Smooth muscle cell of trachea (primary cell): ENCODE results near the gene LRRC3. TPM values are rescaled to one million over a fixed set of nuclear protein-coding genes. Genes with fewer than 3 reads are reported as not detected.

Source experiments
- total RNA-seq: library from RNA; depleted of rRNA; stranded (reverse); fragments of >200 nt; gene quantifications from 2 replicates; pipeline ENCODE4 v1.2.1, GENCODE V29; 2014

The LRRC3 gene, protein sequence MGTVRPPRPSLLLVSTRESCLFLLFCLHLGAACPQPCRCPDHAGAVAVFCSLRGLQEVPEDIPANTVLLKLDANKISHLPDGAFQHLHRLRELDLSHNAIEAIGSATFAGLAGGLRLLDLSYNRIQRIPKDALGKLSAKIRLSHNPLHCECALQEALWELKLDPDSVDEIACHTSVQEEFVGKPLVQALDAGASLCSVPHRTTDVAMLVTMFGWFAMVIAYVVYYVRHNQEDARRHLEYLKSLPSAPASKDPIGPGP
- 0.44 and 0.66 TPM in 2 replicates for total RNA-seq

DNA sequence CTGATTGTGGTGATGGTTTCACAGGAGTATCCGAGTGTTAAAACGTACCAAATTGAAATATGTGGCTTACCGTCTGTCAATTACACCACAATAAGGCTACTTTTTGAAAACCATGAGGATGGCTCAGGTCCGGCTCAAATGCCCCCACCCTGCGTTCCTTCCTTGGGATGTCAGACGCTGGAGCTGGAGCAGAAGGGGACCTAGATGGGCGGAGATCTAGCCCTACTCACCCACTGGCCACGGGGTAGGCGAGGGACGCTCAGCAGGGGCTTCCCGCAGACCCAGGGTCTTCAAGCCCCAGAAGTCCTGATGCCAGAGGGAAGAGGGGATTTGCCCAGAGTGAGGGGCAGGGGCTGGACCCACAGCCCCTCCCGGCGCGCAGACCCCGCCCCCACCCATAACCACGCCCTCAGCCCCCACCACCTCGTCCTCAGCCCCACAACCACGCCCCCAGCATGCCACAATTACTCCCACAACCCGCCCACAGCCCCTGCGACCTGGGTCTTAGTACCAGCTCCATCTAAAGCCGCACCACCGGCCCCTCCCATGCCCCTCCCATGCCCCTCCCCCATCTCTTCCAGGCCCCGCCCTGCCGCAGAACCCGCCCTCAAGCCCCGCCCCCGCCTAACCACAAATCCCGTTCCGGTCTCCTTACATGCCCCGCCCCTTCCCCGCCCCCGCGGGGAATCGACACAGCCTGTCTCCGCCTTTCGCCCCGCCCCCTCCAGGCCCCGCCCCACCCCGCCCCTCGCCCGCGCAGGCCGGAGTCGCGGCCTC, at the start of gene LRRC3:
Gene LRRC3, plus strand, starts transcription at position 764 of the 777 bp plus-strand sequence. CDS start 1,135 bp downstream, outside the sequence.

Other genes starting within 250 kb of the LRRC3 start
- gene ICOSLG, start 214.6 kb upstream of the LRRC3 start, total RNA-seq, result under 0.01 and 0.17 TPM in 2 replicates
- gene DNMT3L, start 193.6 kb upstream of the LRRC3 start, total RNA-seq, result not detected in 2 replicates
- gene AIRE, start 169.6 kb upstream of the LRRC3 start, total RNA-seq, result under 0.01 TPM in 1 of 2 replicates, not detected in the other
- 225 and 289 TPM in 2 replicates for gene PFKL, start 155.5 kb upstream of the LRRC3 start, total RNA-seq
- gene CFAP410, start 116.1 kb upstream of the LRRC3 start, total RNA-seq, result 12.6 and 12.8 TPM in 2 replicates
- under 0.01 TPM in 1 of 2 replicates, not detected in the other for gene TRPM2, start 101.9 kb upstream of the LRRC3 start, total RNA-seq
- gene KRTAP10-1, start 84.7 kb downstream of the LRRC3 start, total RNA-seq, result not detected in 2 replicates
- not detected in 2 replicates for gene KRTAP10-2, start 96.0 kb downstream of the LRRC3 start, total RNA-seq
- gene KRTAP10-3, start 103.3 kb downstream of the LRRC3 start, total RNA-seq, result not detected in 2 replicates
- gene KRTAP10-4, start 118.2 kb downstream of the LRRC3 start, total RNA-seq, result not detected in 2 replicates
- not detected in 2 replicates for gene KRTAP10-5, start 125.1 kb downstream of the LRRC3 start, total RNA-seq
- gene KRTAP10-6, start 137.0 kb downstream of the LRRC3 start, total RNA-seq, result not detected in 2 replicates
- not detected in 2 replicates for gene KRTAP10-7, start 145.1 kb downstream of the LRRC3 start, total RNA-seq
- not detected in 2 replicates for gene KRTAP10-8, start 156.6 kb downstream of the LRRC3 start, total RNA-seq
- not detected in 2 replicates for gene KRTAP10-9, start 171.6 kb downstream of the LRRC3 start, total RNA-seq
- not detected in 2 replicates for gene KRTAP10-10, start 181.8 kb downstream of the LRRC3 start, total RNA-seq
- gene KRTAP10-11, start 190.9 kb downstream of the LRRC3 start, total RNA-seq, result not detected in 2 replicates
- gene KRTAP12-4, start 199.1 kb downstream of the LRRC3 start, total RNA-seq, result not detected in 2 replicates
- not detected in 2 replicates for gene KRTAP12-3, start 202.4 kb downstream of the LRRC3 start, total RNA-seq
- not detected in 2 replicates for gene KRTAP12-2, start 211.4 kb downstream of the LRRC3 start, total RNA-seq
- not detected in 2 replicates for gene KRTAP12-1, start 226.7 kb downstream of the LRRC3 start, total RNA-seq
- gene KRTAP10-12, start 241.7 kb downstream of the LRRC3 start, total RNA-seq, result not detected in 2 replicates